Esophagus muscularis mucosa (tissue), 4 donors: ENCODE data around the gene TBC1D14. TPM values are rescaled to one million over a fixed set of nuclear protein-coding genes. Genes with fewer than 3 reads are reported as not detected.

Experiments used
- DNase-seq: peaks from one replicate; pipeline ENCODE4 v3.0.0-alpha.2; 2017; ENCODE audit errors: extremely low spot score
- H3K27ac ChIP-seq, 4 donors: fragments of 200-600 bp; sonication (generic); replicated peaks in 1 of 4; 1 replicate in 3 of 4; 2 replicates in 1 of 4; pipeline ENCODE4 v1.5.1; 2016 to 2019; ENCODE audit warnings: mild to moderate bottlenecking in 1 of 4
- H3K27me3 ChIP-seq, 4 donors: fragments of 200-600 bp; sonication (generic); one replicate each; pipeline versions ENCODE4 v1.5.1 to v1.6.0; 2016 to 2019
- H3K36me3 ChIP-seq, 4 donors: fragments of 200-600 bp; sonication (generic); one replicate each; pipeline ENCODE4 v1.5.1; 2016 to 2019
- H3K4me1 ChIP-seq, 4 donors: fragments of 200-600 bp; sonication (generic); one replicate each; pipeline ENCODE4 v1.5.1; 2016 to 2019
- H3K4me3 ChIP-seq, 4 donors: fragments of 200-600 bp; sonication (generic); 1 replicate in 2 of 4; 2 replicates in 2 of 4; pipeline ENCODE4 v1.5.1; 2016 to 2019; ENCODE audit warnings: mild to moderate bottlenecking in 4 of 4, moderate library complexity in 1 of 4
- H3K9me3 ChIP-seq, 4 donors: fragments of 200-600 bp; sonication (generic); 1 replicate in 3 of 4; 2 replicates in 1 of 4; pipeline ENCODE4 v1.5.1; 2016 to 2019
- EP300 ChIP-seq: sonication (generic); formaldehyde crosslinking; IDR thresholded peaks from one replicate; pipeline ENCODE4 v1.6.1; 2017; ENCODE audit warnings: antibody characterized with exemption
- POLR2A ChIP-seq: fragments of 450-650 bp; IDR thresholded peaks from one replicate; pipeline ENCODE4 v1.6.1; 2017; ENCODE audit warnings: antibody characterized with exemption, moderate library complexity, mild to moderate bottlenecking, low read depth
- POLR2AphosphoS5 ChIP-seq, 2 donors: sonication (generic); formaldehyde crosslinking; IDR thresholded peaks; one replicate each; pipeline ENCODE4 v1.6.1; 2017; ENCODE audit warnings: antibody characterized with exemption in 2 of 2
- WGBS: methylation state at CpG from one replicate; pipeline ENCODE4 v1.1.5; 2018; 5-methylcytosine and 5-hydroxymethylcytosine counted together
- intact Hi-C: fragments of 100-400 bp; cut with DNase I; formaldehyde crosslinking; loops from one replicate; pipeline ENCODE4 v1.15.1; 2023
- total RNA-seq, 4 donors: library from RNA; depleted of rRNA; stranded (reverse); fragments of >200 nt; gene quantifications; one replicate each; pipeline versions ENCODE4 v1.1.0 to v1.2.1, GENCODE V29; 2016
- TF ChIP-seq, protein P1 (sequence below), 3 experiments: fragments of 200-600 bp in 2 of 3; fragments of 450-650 bp in 1 of 3; sonication (generic) in 2 of 3; IDR thresholded peaks; one replicate each; pipeline ENCODE4 v1.5.1; 2017 to 2019; ENCODE audit warnings: antibody characterized with exemption in 3 of 3, mild to moderate bottlenecking in 2 of 3, moderate library complexity in 1 of 3

TBC1D14 gene
- total RNA-seq, 4 donors from 2014 or later, result 37.0 to 49.4 (median 44.2) TPM

DNA sequence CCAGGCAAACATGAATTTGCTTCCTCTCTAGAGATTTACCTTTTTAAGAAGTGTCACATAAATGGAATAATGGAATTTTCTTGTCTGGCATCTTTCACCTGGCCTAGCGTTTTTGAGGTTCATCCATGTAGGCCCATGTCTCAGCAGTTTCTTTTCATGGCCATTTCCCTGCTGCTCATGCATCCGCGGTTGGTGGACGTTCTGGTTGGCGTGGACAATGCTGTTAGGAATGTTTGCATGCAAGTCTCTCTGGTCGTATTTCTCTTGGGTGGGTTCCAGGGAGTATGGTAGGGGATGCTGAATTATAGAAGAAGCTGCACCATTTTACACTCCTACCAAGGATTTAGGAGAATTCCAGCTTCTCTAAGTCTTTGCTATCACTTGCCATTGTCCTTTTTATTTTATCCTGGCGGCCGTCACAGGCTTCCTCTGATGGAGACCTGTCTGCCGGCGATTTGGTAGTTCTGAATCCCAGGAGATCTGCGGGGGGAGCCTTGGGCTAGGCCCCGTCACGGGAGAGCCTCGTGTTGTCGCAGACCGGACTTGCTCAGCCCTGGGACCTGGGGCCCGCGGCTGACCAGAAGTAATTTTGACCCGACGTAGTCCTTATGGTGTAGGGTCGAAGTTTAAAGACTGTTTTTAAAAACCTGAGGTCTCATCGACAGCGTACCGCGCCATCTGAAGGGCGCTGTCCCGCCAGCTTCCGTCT, 76.6 kb downstream of the TBC1D14 start:
- intact Hi-C loops, result loop anchor here (2.0 to 5.0 kb wide), 3 partner anchors 77 to 269 kb away; partner anchors contain the start of genes BLOC1S4, GRPEL1 and TBC1D14
- TF ChIP-seq EP300, result no peak
- TF ChIP-seq POLR2AphosphoS5 (IDR thresholded peaks at IDR 0.05), result peak in 1 of 2 donors; percentile 29
- no peak for DNase-seq
- Histone ChIP-seq H3K27me3 (no peaks in the 10 kb centered on the region), H3K4me1 (peaks cover 40 to 63% (median 58%) of the 10 kb centered on the region in 4 donors), H3K4me3 (peak overlapping the region; percentile 72 to 90 (median 89)), H3K36me3 (peaks cover 0 to 3% (median 0%) of the 10 kb centered on the region in 4 donors), H3K9me3 (no peaks in the 10 kb centered on the region), H3K27ac (peak overlapping the region; percentile 89 to 97 (median 94))
- 3% methylated on average over 27 of the region's 28 CpGs for WGBS

DNA sequence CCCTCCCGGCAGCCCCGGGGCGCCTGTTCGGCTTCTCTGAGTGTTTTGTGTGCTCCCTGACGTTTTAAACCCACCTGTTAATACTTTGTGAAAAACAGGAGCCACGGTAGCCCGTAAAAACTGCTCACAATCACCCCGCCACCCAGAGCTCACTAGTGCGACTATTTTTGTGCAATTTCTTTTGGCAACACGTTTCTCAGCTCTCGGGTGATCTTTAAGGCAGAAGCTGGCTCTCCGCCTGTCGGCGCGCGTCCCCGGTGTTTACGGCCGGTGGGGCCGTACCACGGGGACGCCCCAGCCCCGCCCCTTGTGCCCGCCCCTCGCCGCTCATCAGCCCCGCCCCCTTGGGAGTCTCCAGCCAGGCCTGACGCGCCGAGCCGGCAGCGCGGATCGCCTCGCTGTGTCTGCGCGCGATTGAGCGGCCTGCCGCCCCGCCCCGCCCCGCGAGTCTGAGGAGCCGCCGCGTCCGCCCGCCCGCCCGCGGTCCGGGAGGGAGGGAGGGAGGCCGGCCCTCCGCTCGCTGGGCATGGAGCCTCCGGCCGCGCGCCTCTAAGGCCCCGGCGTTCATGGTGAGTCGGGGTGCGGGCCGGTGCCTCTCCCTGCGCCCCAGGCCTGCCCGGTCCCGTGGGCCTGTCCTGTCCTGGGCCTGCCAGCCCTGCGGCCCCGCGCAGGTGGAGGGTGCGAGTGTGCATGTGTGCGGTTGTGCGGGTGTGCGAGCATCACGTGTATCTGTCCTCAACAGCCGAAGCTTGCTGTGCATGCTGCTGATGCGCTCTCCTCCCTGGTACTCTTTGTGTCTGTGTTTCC, 77.4 kb downstream of the TBC1D14 start:
- Histone ChIP-seq H3K9me3 (no peaks in the 10 kb centered on the region), H3K27me3 (no peaks in the 10 kb centered on the region), H3K36me3 (peaks cover 0 to 3% (median 0%) of the 10 kb centered on the region in 4 donors), H3K27ac (peak overlapping the region; percentile 89 to 97 (median 94)), H3K4me1 (peaks cover 45 to 71% (median 66%) of the 10 kb centered on the region in 4 donors), H3K4me3 (peak overlapping the region; percentile 72 to 90 (median 89))
- intact Hi-C loops, result loop anchor here (2.0 to 5.0 kb wide), 3 partner anchors 78 to 270 kb away; partner anchors contain the start of genes BLOC1S4, GRPEL1 and TBC1D14
- DNase-seq, result peak; percentile 98
- 2% methylated on average over 26 of the region's 78 CpGs for WGBS
- TF ChIP-seq, protein P1, sequence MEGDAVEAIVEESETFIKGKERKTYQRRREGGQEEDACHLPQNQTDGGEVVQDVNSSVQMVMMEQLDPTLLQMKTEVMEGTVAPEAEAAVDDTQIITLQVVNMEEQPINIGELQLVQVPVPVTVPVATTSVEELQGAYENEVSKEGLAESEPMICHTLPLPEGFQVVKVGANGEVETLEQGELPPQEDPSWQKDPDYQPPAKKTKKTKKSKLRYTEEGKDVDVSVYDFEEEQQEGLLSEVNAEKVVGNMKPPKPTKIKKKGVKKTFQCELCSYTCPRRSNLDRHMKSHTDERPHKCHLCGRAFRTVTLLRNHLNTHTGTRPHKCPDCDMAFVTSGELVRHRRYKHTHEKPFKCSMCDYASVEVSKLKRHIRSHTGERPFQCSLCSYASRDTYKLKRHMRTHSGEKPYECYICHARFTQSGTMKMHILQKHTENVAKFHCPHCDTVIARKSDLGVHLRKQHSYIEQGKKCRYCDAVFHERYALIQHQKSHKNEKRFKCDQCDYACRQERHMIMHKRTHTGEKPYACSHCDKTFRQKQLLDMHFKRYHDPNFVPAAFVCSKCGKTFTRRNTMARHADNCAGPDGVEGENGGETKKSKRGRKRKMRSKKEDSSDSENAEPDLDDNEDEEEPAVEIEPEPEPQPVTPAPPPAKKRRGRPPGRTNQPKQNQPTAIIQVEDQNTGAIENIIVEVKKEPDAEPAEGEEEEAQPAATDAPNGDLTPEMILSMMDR (IDR thresholded peaks at IDR 0.05), result peak in 1 of 3 experiments; percentile 5
- peak; percentile 57 to 92 for TF ChIP-seq POLR2AphosphoS5 (IDR thresholded peaks at IDR 0.05)
- peak; percentile 55 for TF ChIP-seq POLR2A
- TF ChIP-seq EP300, result no peak

DNA sequence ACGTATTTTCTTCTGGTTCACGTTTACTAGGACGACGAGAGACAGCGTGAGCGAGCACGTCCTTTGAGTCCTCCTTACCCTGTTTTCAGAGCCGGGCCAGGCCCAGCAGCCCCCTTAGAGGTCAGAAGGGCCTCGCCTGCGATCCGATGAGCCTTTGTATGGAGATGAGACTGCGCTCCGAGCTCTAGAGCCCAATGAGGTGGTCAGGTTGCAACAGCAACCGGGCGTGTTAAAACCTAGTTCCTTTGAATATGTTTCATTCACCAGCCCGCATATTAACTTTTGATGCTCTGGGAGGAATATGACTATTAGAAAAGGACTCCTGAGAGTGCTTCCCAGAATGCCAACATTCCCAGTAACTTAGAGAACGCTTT, 77.9 kb downstream of the TBC1D14 start:
- Histone ChIP-seq H3K4me1 (peaks cover 45 to 77% (median 71%) of the 10 kb centered on the region in 4 donors), H3K27me3 (no peaks in the 10 kb centered on the region)
- intact Hi-C loops, result loop anchor here (2.0 to 5.0 kb wide), 3 partner anchors 79 to 270 kb away; partner anchors contain the start of genes BLOC1S4, GRPEL1 and TBC1D14

DNA sequence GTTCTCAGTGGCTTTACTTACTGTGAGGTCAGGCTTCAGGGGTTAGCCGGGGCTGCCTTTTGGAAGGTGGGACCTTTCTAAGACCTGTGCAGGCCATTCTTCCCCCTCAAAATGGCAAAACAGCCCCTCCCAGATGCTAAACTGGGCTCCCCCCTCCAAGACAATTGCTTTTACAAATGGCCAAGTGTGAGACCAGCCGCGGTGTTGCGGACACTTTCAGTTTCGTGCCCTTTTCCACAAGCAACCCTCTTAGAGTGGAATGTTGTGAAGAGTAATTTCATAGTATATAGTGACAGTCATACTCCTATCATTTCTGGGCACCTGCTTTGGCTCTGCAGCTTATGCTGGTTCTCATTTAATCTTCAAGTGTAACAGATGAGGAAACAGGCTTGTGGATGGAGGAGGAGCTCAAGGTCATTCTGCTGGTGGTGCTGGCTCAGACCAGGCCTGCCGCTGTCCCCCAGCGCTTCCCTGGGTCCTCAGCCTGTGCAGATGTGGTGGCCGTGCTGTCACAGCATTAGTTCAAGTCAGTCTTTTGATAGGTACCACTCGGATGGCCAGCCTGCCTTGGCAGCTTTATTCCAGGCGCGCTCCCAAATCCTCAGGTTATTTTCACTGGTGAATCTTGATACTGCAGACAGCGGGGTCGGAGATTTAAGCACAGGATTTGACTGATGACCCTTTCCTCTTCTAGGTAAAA, 78.5 kb downstream of the TBC1D14 start:
- DNase-seq, result no peak
- WGBS, result 52% methylated on average over 12 of the region's 13 CpGs
- Histone ChIP-seq H3K27me3 (no peaks in the 10 kb centered on the region), H3K9me3 (no peaks in the 10 kb centered on the region), H3K4me1 (peaks cover 45 to 77% (median 72%) of the 10 kb centered on the region in 4 donors), H3K4me3 (peak overlapping the region; percentile 72 to 90 (median 89)), H3K27ac (peak overlapping the region; percentile 89 to 97 (median 94)), H3K36me3 (peaks cover 0 to 3% (median under 1%) of the 10 kb centered on the region in 4 donors)
- intact Hi-C loops, result loop anchor here (5.0 kb wide), 2 partner anchors 79 to 271 kb away; partner anchors contain the start of genes BLOC1S4 and GRPEL1
- TF ChIP-seq, protein P1 (IDR thresholded peaks at IDR 0.05), result no peak
- TF ChIP-seq POLR2A (no peak), EP300 (no peak), POLR2AphosphoS5 (IDR thresholded peaks at IDR 0.05) (no peak)

More for the DNA sequence above, 77.9 kb downstream of the TBC1D14 start:
- Histone ChIP-seq H3K4me3 (peak overlapping the region; percentile 72 to 90 (median 89)), H3K36me3 (peaks cover 0 to 3% (median 0%) of the 10 kb centered on the region in 4 donors), H3K9me3 (no peaks in the 10 kb centered on the region), H3K27ac (peak overlapping the region; percentile 89 to 97 (median 94))
- WGBS, result 0% methylated on average over 3 of the region's 17 CpGs
- TF ChIP-seq EP300 (no peak), POLR2A (no peak), POLR2AphosphoS5 (IDR thresholded peaks at IDR 0.05) (no peak)
- TF ChIP-seq, protein P1 (IDR thresholded peaks at IDR 0.05), result no peak
- DNase-seq, result no peak
